Activated T-cell treated with anti-CD3 and anti-CD28 coated beads, Interleukin-2, amount 50 U/mL, for 4 hours (primary cell): ENCODE measurements around the gene TRIM38. TPM values are rescaled to one million over a fixed set of nuclear protein-coding genes. Genes with fewer than 3 reads are reported as not detected.
"Not testable (repeated sequence)": the region's sequence is repeated elsewhere in the genome, so short reads cannot be mapped to it uniquely, and the experiment has no call there.

ENCODE experiments used
- ATAC-seq, 2 donors: fragments of 200-7000 bp; cut with Tn5 transposase; one replicate each; pipeline ENCODE4 v1.10.0; 2021
- DNase-seq: peaks from one replicate; pipeline ENCODE4 v3.0.0-alpha.2; 2020
- H3K27me3 Mint-ChIP-seq: one replicate; pipeline ENCODE4 v1.8.0; 2021; ENCODE audit warnings: low read depth, mixed read lengths
- H3K36me3 Mint-ChIP-seq: one replicate; pipeline ENCODE4 v1.8.0; 2022; ENCODE audit warnings: mixed read lengths; ENCODE audit not compliant: insufficient read depth
- H3K4me1 Mint-ChIP-seq: one replicate; pipeline ENCODE4 v1.8.0; 2021; ENCODE audit warnings: low read depth, mixed read lengths
- H3K4me3 Mint-ChIP-seq: one replicate; pipeline ENCODE4 v1.8.0; 2021; ENCODE audit warnings: mild to moderate bottlenecking, moderate library complexity, mixed read lengths
- H3K9me3 Mint-ChIP-seq: one replicate; pipeline ENCODE4 v1.8.0; 2021; ENCODE audit warnings: mixed read lengths
- total RNA-seq, 3 donors: library from RNA; stranded (reverse); gene quantifications; one replicate each; pipeline ENCODE4 v1.2.1, GENCODE V29; 2021

TRIM38 gene
- 10 to 100 TPM in 2 of 3 donors, 1 to 10 TPM in 1; 9.3 to 14.5 (median 11.3) TPM for total RNA-seq

DNA sequence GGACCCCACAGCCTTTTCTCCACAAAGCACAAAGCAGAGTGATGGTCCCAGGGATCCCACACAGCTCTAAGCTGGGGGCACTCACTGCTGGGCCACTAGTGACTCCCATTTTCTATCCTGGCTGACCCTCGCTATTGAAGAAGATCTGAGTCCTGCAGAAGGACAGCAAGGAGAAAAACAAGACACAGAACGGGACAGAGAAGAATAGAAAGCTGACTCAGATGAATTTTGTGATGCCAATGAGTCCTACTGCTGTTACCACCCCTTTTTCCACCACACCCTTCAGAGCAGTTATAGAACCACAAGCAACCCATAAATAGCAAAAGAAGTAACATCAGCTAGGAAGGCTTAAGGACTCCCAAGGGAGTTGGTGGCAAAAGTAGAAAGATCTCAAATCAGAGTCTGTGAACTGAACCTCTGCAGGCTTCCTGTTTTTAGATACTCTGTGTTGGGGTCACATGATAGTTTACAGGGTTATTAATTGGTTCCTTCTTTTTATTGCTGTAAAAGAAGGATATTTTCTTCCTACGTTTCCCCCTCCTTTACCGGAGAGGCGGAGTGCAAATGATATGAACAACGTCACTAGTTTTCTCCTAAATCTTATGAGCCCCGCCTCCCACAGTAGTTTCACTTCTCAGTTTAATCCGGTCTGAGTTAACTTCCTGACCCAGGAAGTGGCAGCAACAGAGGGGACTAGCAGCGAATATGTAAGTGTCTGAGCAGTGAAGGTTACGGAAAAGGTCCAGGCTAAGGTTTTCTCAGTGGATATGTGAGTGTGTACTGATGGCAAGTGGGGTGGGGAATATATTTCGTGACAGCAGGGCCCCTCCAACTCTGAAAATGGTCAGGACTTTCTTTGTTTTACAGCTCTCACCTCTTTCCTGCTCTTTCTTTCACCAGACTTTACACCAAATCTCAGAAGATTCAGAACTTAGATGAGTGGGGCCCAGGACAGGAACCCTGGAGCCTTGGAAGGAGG, at the start of gene TRIM38:
TSS of gene TRIM38 (plus strand) at position 654 of the 979 bp plus-strand sequence. CDS start 3,721 bp downstream, outside the sequence.
- Mint-ChIP-seq H3K4me1 (peaks cover 83% of the 10 kb centered on the region), H3K9me3 (peaks cover 16% of the 10 kb centered on the region), H3K36me3 (peaks cover 21% of the 10 kb centered on the region), H3K27me3 (no peaks in the 10 kb centered on the region), H3K4me3 (peak within 1 kb of the TSS; percentile 95)
- DNase-seq (peak; percentile 61), ATAC-seq (peak; percentile 74 to 77)

- Mint-ChIP-seq H3K4me1 (peaks cover 18% of the 10 kb centered on the region), H3K9me3 (peaks cover 4% of the 10 kb centered on the region), H3K4me3 (no peak overlapping the region), H3K36me3 (no peaks in the 10 kb centered on the region), H3K27me3 (no peaks in the 10 kb centered on the region)
- DNase-seq (no peak), ATAC-seq (peak; percentile 13 to 41)
Observed at GRCh38 chr6:25913741-25914140, 48.9 kb upstream of the TRIM38 start.

- ATAC-seq, result no peak
- no peak overlapping the region for H3K4me3 Mint-ChIP-seq
- H3K36me3 Mint-ChIP-seq, result no peaks in the 10 kb centered on the region
- peaks cover 16% of the 10 kb centered on the region for H3K4me1 Mint-ChIP-seq
- H3K27me3 Mint-ChIP-seq, result no peaks in the 10 kb centered on the region
- H3K9me3 Mint-ChIP-seq, result peaks cover 4% of the 10 kb centered on the region
- no peak for DNase-seq
Observed at GRCh38 chr6:25916330-25916729, 46.3 kb upstream of the TRIM38 start.

DNA sequence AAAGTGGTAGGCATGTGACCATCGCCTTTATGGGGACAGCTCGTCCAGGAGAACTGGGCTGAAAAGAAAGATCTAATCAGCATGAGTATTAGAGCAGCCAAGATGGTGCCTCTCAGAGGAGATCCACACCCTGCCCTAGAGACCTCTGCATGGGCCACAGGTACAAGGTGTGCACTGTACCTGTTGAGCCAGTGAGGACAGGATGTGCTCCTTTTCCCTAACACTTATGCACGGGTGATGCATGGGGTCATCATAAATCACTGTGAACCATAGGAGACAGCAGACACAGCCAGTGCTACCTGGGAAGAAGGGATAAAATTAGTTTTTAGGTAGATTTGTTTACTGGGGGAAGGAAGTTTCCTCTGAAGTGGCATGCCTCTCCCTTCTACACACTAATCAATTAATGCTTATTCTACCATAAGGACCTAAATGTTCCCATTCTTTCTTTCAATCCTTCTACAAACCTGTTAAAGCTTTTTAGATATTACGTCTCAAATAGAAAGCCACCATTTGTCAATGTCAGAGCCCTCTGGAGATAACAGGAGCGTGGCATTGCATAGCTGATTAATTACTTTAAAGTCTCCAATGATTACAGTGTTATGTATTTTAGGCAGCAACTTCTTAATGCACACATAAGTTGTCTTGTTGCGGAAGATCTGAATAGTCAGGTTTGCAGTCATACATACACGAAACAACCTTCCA, 45.7 kb upstream of the TRIM38 start:
- no peak overlapping the region for H3K4me3 Mint-ChIP-seq
- DNase-seq, result no peak
- no peaks in the 10 kb centered on the region for H3K27me3 Mint-ChIP-seq
- no peaks in the 10 kb centered on the region for H3K36me3 Mint-ChIP-seq
- H3K9me3 Mint-ChIP-seq, result peaks cover 4% of the 10 kb centered on the region
- H3K4me1 Mint-ChIP-seq, result peaks cover 12% of the 10 kb centered on the region
- no peak for ATAC-seq

DNA sequence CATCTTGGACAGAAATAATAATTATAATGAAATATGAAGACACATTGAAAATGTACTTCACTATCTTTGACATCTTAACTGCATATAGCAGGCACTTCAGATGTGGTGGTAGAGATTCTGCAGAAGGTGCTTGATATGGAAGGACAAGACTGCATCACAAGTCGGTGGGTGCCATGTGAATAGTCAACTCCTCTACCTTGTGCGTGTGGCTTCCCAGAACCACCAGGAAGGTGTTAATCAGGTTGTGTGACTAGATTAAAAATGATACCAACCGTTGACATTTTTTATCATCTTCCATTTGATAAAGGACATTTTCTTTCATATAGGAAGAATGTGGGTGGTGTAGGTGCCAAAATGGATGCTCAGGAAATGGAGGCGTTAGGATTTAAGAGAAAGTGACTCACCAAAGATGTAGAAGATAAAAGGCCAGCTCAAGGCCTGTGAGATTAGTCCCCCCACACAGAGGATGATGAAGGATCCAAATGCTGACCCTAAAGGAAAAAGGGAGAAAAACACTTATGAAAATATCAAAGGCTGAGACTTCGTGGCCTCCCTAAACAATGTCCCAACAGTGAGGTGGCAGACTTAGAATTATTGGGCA, 44.4 kb upstream of the TRIM38 start:
- ATAC-seq, result peak; percentile 66 to 84
- DNase-seq, result no peak
- no peaks in the 10 kb centered on the region for H3K36me3 Mint-ChIP-seq
- no peaks in the 10 kb centered on the region for H3K27me3 Mint-ChIP-seq
- H3K4me3 Mint-ChIP-seq, result no peak overlapping the region
- peaks cover 12% of the 10 kb centered on the region for H3K4me1 Mint-ChIP-seq
- peaks cover 4% of the 10 kb centered on the region for H3K9me3 Mint-ChIP-seq

DNA sequence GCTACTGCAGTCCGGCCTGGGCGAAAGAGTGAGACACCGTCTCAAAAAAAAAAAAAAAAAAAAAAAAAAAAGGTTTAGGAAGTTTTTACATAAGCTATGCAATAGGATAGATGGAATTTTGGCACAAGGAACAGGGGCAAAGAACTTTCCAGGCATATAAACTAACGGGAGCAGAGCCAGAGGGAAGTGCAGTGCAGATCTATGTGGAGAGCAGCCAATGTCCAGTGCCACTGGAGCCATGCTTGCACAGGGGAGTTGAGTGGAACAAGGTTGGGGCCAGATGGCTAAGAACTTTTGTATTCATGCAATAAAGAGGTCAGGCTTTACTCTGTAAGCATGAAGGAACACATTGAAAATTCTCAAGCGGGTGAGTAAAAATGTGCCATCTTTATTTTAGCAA, 42.9 kb upstream of the TRIM38 start:
- DNase-seq (no peak), ATAC-seq (no peak)
- no peaks in the 10 kb centered on the region for H3K27me3 Mint-ChIP-seq
- H3K4me3 Mint-ChIP-seq, result no peak overlapping the region
- no peaks in the 10 kb centered on the region for H3K36me3 Mint-ChIP-seq
- peaks cover 12% of the 10 kb centered on the region for H3K4me1 Mint-ChIP-seq
- peaks cover 4% of the 10 kb centered on the region for H3K9me3 Mint-ChIP-seq

DNA sequence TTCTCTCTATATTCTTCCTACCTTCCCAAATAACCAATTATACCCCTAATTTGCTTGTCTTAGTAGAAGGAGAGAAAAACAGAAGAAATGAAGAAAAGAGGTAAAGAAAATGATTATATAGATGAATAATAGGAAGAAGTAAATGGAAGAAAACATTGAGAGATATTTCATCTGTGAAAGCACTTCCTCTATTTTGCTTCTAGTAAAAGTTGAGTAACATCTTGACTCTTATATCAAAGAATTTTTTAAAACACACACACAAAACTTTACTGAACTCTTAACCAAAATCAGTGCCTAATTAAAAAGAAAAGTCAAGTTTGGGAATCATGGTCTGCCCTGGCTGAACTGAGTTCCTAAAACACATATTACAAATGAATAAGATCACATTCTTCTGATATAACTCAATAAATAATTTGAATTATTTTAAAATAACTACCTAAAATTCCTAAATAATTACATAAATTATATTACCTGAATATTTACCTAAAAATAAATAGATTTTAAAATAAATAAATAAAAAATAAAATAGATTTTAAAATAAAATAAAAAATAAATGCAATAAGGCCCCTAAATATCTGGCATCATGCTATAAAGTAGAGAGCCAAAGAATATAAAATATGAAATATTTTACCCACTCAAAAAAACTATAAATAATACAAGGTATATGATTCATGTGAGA, 40.9 kb upstream of the TRIM38 start:
- H3K27me3 Mint-ChIP-seq, result no peaks in the 10 kb centered on the region
- H3K4me3 Mint-ChIP-seq, result no peak overlapping the region
- peaks cover 4% of the 10 kb centered on the region for H3K9me3 Mint-ChIP-seq
- H3K4me1 Mint-ChIP-seq, result peaks cover 9% of the 10 kb centered on the region
- ATAC-seq (no peak), DNase-seq (no peak)
- no peaks in the 10 kb centered on the region for H3K36me3 Mint-ChIP-seq

DNA sequence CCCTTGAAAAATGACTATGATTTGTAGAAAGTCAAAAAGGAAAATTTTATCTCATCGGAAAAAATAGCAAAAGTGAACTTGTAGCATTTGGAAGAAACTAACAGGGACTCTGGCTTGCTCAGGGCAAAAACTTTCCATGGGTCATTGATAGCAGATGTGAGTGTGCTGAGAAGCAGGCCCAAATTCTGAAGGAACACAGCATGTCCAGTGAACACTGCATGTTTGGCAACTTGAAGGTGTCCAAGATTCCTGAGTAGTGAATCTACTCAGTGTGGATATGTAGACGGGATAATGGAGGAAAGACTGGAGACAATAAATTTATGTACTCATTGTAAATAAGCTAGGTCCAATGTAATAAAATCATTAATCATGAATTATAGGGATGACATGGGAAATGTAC, 40.3 kb upstream of the TRIM38 start:
- H3K36me3 Mint-ChIP-seq, result no peaks in the 10 kb centered on the region
- no peaks in the 10 kb centered on the region for H3K27me3 Mint-ChIP-seq
- H3K9me3 Mint-ChIP-seq, result peaks cover 4% of the 10 kb centered on the region
- H3K4me3 Mint-ChIP-seq, result no peak overlapping the region
- DNase-seq (no peak), ATAC-seq (no peak)
- H3K4me1 Mint-ChIP-seq, result peaks cover 9% of the 10 kb centered on the region

DNA sequence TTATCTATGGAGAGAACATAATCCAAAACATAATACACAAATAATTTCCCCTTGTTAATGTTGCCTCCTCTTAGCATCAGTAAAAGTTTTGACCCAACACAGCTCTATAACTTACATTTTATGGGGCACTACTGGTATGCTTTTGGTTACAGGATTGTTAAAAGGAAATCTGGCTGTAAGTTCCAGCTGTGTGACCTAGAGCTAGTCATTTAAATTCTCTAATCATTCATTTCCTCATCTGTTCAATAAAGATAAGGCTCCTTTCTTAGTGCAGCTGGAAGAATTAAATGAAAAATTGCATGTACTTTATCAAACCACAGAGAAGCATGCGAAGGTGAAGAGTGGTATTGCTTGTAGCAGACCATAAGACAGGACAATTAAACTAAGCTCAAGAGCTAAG, 36.7 kb upstream of the TRIM38 start:
- H3K4me3 Mint-ChIP-seq, result no peak overlapping the region
- no peaks in the 10 kb centered on the region for H3K36me3 Mint-ChIP-seq
- no peaks in the 10 kb centered on the region for H3K9me3 Mint-ChIP-seq
- no peaks in the 10 kb centered on the region for H3K27me3 Mint-ChIP-seq
- ATAC-seq, result no peak
- DNase-seq, result no peak
- H3K4me1 Mint-ChIP-seq, result no peaks in the 10 kb centered on the region

GRCh38 chr6:25927178-25927577, 35.4 kb upstream of the TRIM38 start:
- DNase-seq, result no peak
- Mint-ChIP-seq H3K4me3 (no peak overlapping the region), H3K36me3 (no peaks in the 10 kb centered on the region), H3K4me1 (no peaks in the 10 kb centered on the region), H3K9me3 (no peaks in the 10 kb centered on the region), H3K27me3 (no peaks in the 10 kb centered on the region)
- ATAC-seq, result no peak

GRCh38 chr6:25927756-25928216, 34.8 kb upstream of the TRIM38 start:
- H3K27me3 Mint-ChIP-seq, result no peaks in the 10 kb centered on the region
- no peaks in the 10 kb centered on the region for H3K36me3 Mint-ChIP-seq
- H3K9me3 Mint-ChIP-seq, result no peaks in the 10 kb centered on the region
- no peaks in the 10 kb centered on the region for H3K4me1 Mint-ChIP-seq
- no peak for ATAC-seq
- no peak for DNase-seq
- H3K4me3 Mint-ChIP-seq, result no peak overlapping the region

DNA sequence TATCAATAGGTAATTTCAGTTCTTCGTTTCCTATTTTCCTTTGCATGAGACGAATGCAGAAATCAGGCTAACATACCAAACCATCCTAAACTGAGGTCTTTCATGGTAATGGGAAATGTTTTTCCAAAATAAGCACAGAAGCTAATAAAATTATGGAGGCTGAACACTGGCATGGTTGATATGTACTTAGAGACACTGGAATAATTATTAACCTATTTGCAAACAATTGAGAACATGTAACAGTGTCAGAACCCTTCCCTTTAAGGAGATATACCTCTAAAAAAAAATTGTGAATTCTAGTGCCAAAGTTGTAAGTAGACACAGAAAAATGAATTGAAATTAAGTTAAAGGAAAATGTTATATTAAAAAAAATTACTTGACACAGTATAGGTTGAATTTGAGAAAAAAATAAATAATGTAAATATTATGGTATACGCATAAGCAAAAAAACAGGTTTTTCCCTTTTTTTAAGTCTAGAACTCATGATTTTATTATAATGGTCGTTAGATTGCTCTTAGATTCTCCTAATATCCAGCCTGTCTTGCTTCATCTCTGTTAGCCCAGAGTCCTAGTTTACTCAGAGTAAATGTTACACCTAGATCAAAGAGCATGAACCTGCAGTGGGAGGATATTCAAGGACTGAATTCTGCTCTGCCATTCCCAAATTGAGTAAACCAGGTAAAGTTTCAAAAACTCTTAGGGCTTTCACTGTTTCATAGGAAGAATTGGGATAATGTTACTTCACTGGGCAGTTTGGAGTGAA, 33.9 kb upstream of the TRIM38 start:
- ATAC-seq (no peak), DNase-seq (no peak)
- no peaks in the 10 kb centered on the region for H3K4me1 Mint-ChIP-seq
- no peak overlapping the region for H3K4me3 Mint-ChIP-seq
- H3K9me3 Mint-ChIP-seq, result no peaks in the 10 kb centered on the region
- no peaks in the 10 kb centered on the region for H3K36me3 Mint-ChIP-seq
- H3K27me3 Mint-ChIP-seq, result no peaks in the 10 kb centered on the region

GRCh38 chr6:25929785-25930184, 32.8 kb upstream of the TRIM38 start:
- not testable (repeated sequence) for ATAC-seq, H3K4me3 Mint-ChIP-seq, H3K36me3 Mint-ChIP-seq, H3K27me3 Mint-ChIP-seq, H3K4me1 Mint-ChIP-seq, DNase-seq, H3K9me3 Mint-ChIP-seq
